ENCODE results near the gene PDE4D. TPM values are rescaled to one million over a fixed set of nuclear protein-coding genes. Genes with fewer than 3 reads are reported as not detected.

Gene PDE4D
- total and polyA plus RNA-seq, 3 experiments from 2014 or later = 5.6 to 18.3 (median 17.7) TPM

DNA sequence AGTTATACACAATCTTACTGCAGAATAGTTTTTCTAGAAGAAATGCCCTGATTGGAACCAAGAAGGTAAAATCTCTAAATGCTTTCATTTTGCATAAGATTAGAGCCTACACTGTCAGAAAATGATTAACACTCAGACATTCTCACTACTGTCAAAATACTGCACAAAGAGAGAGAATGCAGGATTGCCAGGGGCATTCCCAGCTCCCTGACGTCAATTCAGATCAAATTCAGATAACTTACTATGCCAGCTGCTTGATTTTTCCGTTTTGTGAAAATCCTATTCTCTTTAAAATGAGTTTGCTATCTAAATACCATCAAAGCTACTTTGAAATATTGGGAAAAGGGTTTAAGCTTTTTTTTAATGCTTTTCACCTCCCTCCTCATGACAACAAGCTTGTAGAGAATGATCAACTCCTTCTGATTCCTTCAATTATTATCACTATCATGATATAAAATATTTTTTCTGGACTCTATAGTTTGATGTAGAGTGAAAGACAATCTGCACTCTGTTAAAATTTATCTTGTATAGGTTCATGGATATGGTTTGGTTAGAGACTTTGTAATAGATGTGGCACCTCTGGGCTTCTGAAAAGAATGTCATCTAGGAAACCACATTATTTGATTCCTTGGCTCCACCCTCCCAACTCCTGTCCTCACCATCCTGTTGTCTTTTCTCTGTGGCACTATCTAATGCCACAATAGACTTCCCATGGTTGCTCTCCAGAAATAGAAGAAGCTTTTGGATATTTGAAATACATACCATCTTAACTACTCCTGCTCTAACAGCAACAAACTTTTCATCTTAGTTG lies 407.7 kb downstream of the PDE4D start:
- Histone ChIP-seq H3K9me3 (ENCODE audit: low read length) (no peaks in the 10 kb centered on the region), H3K27me3 (ENCODE audit: insufficient read depth, low read length, poor library complexity, severe bottlenecking) (no peaks in the 10 kb centered on the region), H3K4me3 (ENCODE audit: low read length) (no peak overlapping the region), H3K4me1 (ENCODE audit: insufficient read depth, low read length) (no peaks in the 10 kb centered on the region), H3K36me3 (ENCODE audit: insufficient read depth, low read length) (no peaks in the 10 kb centered on the region), H3K27ac (ENCODE audit: low read depth, low read length) (no peak overlapping the region)
- Mint-ChIP-seq H3K36me3 (no peaks in the 10 kb centered on the region), H3K4me3 (no peak overlapping the region), H3K27me3 (peaks cover 0 to 2% of the 10 kb centered on the region in 2 donors), H3K4me1 (no peaks in the 10 kb centered on the region), H3K9me3 (no peaks in the 10 kb centered on the region), H3K27ac (no peak overlapping the region)
- DNase-seq = no peak
- ChIA-PET POLR2A (no interaction called here), CTCF (no interaction called here)

DNA sequence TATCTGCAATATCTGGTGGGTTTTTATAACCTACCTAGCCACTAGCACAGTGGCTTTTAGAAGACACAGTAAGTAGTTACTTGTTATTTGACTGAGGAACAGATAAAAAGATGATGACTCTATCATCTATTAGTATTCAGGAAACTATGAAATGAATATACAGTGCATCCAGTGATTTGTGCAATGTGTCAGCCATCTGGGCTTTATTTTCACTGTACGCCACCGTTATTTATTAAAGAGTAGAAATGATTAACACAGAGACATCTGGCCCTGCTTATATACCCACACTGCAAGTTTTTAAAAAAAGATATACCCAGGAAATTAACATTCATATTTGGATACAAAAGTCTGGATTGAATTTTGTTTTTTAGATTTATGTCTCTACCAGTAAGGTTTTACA lies 408.4 kb downstream of the PDE4D start:
- H3K27me3 Mint-ChIP-seq = peaks cover 0 to 2% of the 10 kb centered on the region in 2 donors
- no peak for DNase-seq
- no peaks in the 10 kb centered on the region for H3K27me3 ChIP-seq (ENCODE audit: insufficient read depth, low read length, poor library complexity, severe bottlenecking)
- no peak overlapping the region for H3K4me3 ChIP-seq (ENCODE audit: low read length)
- H3K4me1 Mint-ChIP-seq = no peaks in the 10 kb centered on the region
- no peaks in the 10 kb centered on the region for H3K4me1 ChIP-seq (ENCODE audit: insufficient read depth, low read length)
- no peak overlapping the region for H3K4me3 Mint-ChIP-seq
- POLR2A ChIA-PET = no interaction called here
- H3K36me3 Mint-ChIP-seq = no peaks in the 10 kb centered on the region
- H3K9me3 Mint-ChIP-seq = no peaks in the 10 kb centered on the region
- H3K9me3 ChIP-seq (ENCODE audit: low read length) = no peaks in the 10 kb centered on the region
- CTCF ChIA-PET = no interaction called here
- H3K36me3 ChIP-seq (ENCODE audit: insufficient read depth, low read length) = no peaks in the 10 kb centered on the region
- no peak overlapping the region for H3K27ac ChIP-seq (ENCODE audit: low read depth, low read length)
- no peak overlapping the region for H3K27ac Mint-ChIP-seq

DNA sequence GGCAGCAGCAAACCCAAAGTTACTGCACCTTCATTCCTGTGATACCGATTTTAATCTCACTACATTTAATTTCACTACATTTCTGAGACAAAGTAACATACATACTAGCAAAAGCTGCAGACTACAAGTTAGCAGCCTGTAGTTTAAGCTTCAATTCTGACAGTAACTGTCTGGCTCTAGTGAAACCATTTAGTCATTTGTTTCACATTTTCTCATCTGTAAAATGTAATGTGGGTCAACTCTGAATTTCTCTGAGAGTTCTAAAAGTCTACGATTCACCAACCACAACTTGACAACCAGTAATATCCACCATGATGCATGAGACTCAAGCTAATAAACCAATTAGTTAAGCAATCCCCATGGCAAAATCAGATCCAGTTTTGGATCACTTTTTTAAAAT lies 408.9 kb downstream of the PDE4D start:
- H3K27me3 ChIP-seq (ENCODE audit: insufficient read depth, low read length, poor library complexity, severe bottlenecking) = no peaks in the 10 kb centered on the region
- Mint-ChIP-seq H3K27ac (no peak overlapping the region), H3K4me3 (no peak overlapping the region), H3K9me3 (no peaks in the 10 kb centered on the region), H3K36me3 (no peaks in the 10 kb centered on the region), H3K4me1 (no peaks in the 10 kb centered on the region), H3K27me3 (peaks cover 0 to 2% of the 10 kb centered on the region in 2 donors)
- H3K4me1 ChIP-seq (ENCODE audit: insufficient read depth, low read length) = no peaks in the 10 kb centered on the region
- POLR2A ChIA-PET = no interaction called here
- no peaks in the 10 kb centered on the region for H3K9me3 ChIP-seq (ENCODE audit: low read length)
- no peak overlapping the region for H3K4me3 ChIP-seq (ENCODE audit: low read length)
- no peaks in the 10 kb centered on the region for H3K36me3 ChIP-seq (ENCODE audit: insufficient read depth, low read length)
- H3K27ac ChIP-seq (ENCODE audit: low read depth, low read length) = no peak overlapping the region
- no peak for DNase-seq
- CTCF ChIA-PET = no interaction called here

DNA sequence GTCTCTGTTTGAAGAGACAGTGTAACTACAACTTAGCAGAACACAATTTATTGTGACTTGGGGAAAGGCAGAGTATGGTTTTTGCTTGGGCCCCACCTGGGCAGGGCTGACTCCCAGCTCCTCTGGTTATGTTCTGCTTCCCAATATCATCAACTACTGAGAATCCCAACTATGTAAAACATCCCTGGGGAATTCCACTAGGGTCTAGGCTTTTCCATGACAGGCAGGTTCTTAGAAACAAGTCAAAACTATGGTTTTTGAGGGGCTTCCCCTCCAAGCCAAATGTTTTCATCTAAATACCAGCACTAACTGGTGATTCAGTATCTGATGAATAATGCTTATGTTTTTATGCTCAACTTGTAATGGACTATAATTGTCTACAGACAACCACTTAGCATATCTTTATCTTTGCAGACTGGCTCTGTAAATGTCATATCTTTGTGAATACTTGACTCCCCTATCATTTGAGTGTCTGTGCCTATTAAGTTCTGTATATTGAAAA lies 409.5 kb downstream of the PDE4D start:
- H3K27ac Mint-ChIP-seq = no peak overlapping the region
- ChIA-PET POLR2A (no interaction called here), CTCF (no interaction called here)
- no peaks in the 10 kb centered on the region for H3K36me3 ChIP-seq (ENCODE audit: insufficient read depth, low read length)
- H3K4me1 Mint-ChIP-seq = no peaks in the 10 kb centered on the region
- no peaks in the 10 kb centered on the region for H3K4me1 ChIP-seq (ENCODE audit: insufficient read depth, low read length)
- no peaks in the 10 kb centered on the region for H3K36me3 Mint-ChIP-seq
- H3K27me3 Mint-ChIP-seq = peaks cover 0 to 2% of the 10 kb centered on the region in 2 donors
- no peak overlapping the region for H3K27ac ChIP-seq (ENCODE audit: low read depth, low read length)
- no peaks in the 10 kb centered on the region for H3K9me3 Mint-ChIP-seq
- DNase-seq = no peak
- H3K27me3 ChIP-seq (ENCODE audit: insufficient read depth, low read length, poor library complexity, severe bottlenecking) = no peaks in the 10 kb centered on the region
- no peak overlapping the region for H3K4me3 Mint-ChIP-seq
- H3K4me3 ChIP-seq (ENCODE audit: low read length) = no peak overlapping the region
- H3K9me3 ChIP-seq (ENCODE audit: low read length) = no peaks in the 10 kb centered on the region

DNA sequence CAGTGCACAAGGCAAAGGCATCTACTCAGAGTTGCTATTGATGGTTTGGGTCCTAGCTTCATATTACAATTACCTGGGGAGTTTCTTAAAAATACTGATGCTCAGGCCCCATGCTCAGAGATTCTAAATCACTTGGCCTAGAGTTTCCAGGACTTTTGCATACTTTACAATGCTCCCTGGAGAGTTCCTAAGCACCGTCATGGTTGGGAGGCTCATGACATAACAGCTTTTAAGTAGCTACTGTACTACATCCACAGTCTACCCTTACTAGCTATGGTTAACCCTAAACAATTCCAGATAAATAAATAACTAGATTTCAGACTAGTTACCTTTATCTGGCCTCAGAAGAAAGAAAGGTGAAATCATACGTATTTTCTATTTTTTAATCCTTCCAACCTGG lies 414.4 kb downstream of the PDE4D start:
- no peaks in the 10 kb centered on the region for H3K27me3 ChIP-seq (ENCODE audit: insufficient read depth, low read length, poor library complexity, severe bottlenecking)
- DNase-seq = no peak
- H3K4me1 ChIP-seq (ENCODE audit: insufficient read depth, low read length) = no peaks in the 10 kb centered on the region
- no peaks in the 10 kb centered on the region for H3K9me3 ChIP-seq (ENCODE audit: low read length)
- Mint-ChIP-seq H3K36me3 (no peaks in the 10 kb centered on the region), H3K27me3 (no peaks in the 10 kb centered on the region), H3K9me3 (peaks cover 0 to 3% (median 0%) of the 10 kb centered on the region in 5 donors), H3K4me3 (no peak overlapping the region), H3K27ac (no peak overlapping the region), H3K4me1 (no peaks in the 10 kb centered on the region)
- CTCF ChIA-PET = no interaction called here
- POLR2A ChIA-PET = no interaction called here
- H3K36me3 ChIP-seq (ENCODE audit: insufficient read depth, low read length) = no peaks in the 10 kb centered on the region
- H3K4me3 ChIP-seq (ENCODE audit: low read length) = no peak overlapping the region
- H3K27ac ChIP-seq (ENCODE audit: low read depth, low read length) = no peak overlapping the region

DNA sequence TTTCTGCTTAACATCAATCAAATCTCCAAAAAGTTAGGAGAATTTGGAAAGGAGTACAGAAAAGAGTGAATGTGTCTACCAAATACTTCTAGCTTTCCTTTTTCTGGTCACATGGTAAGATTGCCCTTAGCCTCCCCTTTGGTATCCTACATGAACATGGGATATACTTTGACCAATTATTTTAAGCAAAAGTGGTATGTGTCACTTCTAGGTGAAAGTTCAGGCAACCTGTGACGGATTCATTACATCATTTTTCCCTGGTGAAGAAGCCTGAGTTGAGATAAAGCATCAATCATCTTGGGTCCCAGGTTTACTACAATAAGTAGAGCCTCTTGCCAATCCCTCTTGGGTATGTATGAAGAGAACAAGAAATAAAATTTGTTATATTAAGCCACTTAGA lies 419.2 kb downstream of the PDE4D start:
- POLR2A ChIA-PET = no interaction called here
- Mint-ChIP-seq H3K27ac (no peak overlapping the region), H3K4me3 (no peak overlapping the region), H3K9me3 (peaks cover 0 to 3% (median 0%) of the 10 kb centered on the region in 5 donors), H3K27me3 (no peaks in the 10 kb centered on the region), H3K36me3 (no peaks in the 10 kb centered on the region), H3K4me1 (no peaks in the 10 kb centered on the region)
- no peak for DNase-seq
- no peaks in the 10 kb centered on the region for H3K36me3 ChIP-seq (ENCODE audit: insufficient read depth, low read length)
- H3K27ac ChIP-seq (ENCODE audit: low read depth, low read length) = no peak overlapping the region
- H3K4me1 ChIP-seq (ENCODE audit: insufficient read depth, low read length) = no peaks in the 10 kb centered on the region
- H3K9me3 ChIP-seq (ENCODE audit: low read length) = no peaks in the 10 kb centered on the region
- H3K4me3 ChIP-seq (ENCODE audit: low read length) = no peak overlapping the region
- H3K27me3 ChIP-seq (ENCODE audit: insufficient read depth, low read length, poor library complexity, severe bottlenecking) = no peaks in the 10 kb centered on the region
- CTCF ChIA-PET = no interaction called here

DNA sequence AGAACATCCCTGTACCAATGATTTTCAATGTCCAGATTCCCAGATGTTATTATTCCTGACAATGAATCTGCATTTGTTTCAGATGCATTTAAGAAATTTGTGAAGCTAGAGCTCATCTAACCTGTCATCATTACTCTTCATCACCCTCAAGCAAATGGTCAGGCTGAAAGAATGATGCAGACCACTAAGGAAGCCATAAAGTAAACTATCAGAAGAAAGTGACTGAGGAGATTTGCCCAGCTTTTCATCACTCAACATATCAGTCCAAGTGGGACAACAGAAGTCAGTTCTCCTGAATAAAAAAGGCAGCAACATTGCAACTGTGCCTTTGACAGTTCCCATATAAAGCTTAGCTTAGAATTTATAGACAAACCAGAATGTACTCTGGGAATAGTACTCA lies 419.9 kb downstream of the PDE4D start:
- H3K36me3 ChIP-seq (ENCODE audit: insufficient read depth, low read length) = no peaks in the 10 kb centered on the region
- POLR2A ChIA-PET = no interaction called here
- no peaks in the 10 kb centered on the region for H3K9me3 ChIP-seq (ENCODE audit: low read length)
- no peak overlapping the region for H3K27ac ChIP-seq (ENCODE audit: low read depth, low read length)
- DNase-seq = no peak
- H3K4me3 ChIP-seq (ENCODE audit: low read length) = no peak overlapping the region
- no peaks in the 10 kb centered on the region for H3K36me3 Mint-ChIP-seq
- H3K27ac Mint-ChIP-seq = no peak overlapping the region
- CTCF ChIA-PET = no interaction called here
- peaks cover 0 to 3% (median 0%) of the 10 kb centered on the region in 5 donors for H3K9me3 Mint-ChIP-seq
- H3K4me3 Mint-ChIP-seq = no peak overlapping the region
- no peaks in the 10 kb centered on the region for H3K4me1 Mint-ChIP-seq
- H3K27me3 Mint-ChIP-seq = no peaks in the 10 kb centered on the region
- H3K27me3 ChIP-seq (ENCODE audit: insufficient read depth, low read length, poor library complexity, severe bottlenecking) = no peaks in the 10 kb centered on the region
- H3K4me1 ChIP-seq (ENCODE audit: insufficient read depth, low read length) = no peaks in the 10 kb centered on the region

DNA sequence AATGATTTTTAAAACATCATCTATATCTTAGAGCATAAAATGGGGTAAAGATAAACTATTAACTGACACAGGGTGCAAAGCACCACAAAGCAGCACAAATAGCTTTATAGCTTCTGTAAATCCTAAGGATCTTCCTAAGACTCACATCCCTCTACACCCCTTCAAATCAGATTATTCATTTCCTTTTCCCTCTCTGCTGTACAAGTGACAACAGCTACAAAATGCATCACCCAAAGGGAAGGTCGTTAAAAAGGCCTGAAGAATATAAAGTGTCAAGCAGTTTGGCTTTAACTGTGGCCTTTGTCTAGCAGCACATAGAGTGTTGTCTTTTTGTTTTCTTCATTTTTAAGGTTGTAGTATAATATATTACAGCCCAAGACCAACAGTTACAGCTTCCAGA lies 422.1 kb downstream of the PDE4D start:
- Histone ChIP-seq H3K27ac (ENCODE audit: low read depth, low read length) (no peak overlapping the region), H3K4me3 (ENCODE audit: low read length) (no peak overlapping the region), H3K36me3 (ENCODE audit: insufficient read depth, low read length) (no peaks in the 10 kb centered on the region), H3K4me1 (ENCODE audit: insufficient read depth, low read length) (no peaks in the 10 kb centered on the region), H3K9me3 (ENCODE audit: low read length) (no peaks in the 10 kb centered on the region), H3K27me3 (ENCODE audit: insufficient read depth, low read length, poor library complexity, severe bottlenecking) (no peaks in the 10 kb centered on the region)
- H3K27me3 Mint-ChIP-seq = no peaks in the 10 kb centered on the region
- ChIA-PET CTCF (no interaction called here), POLR2A (no interaction called here)
- no peaks in the 10 kb centered on the region for H3K4me1 Mint-ChIP-seq
- H3K9me3 Mint-ChIP-seq = no peaks in the 10 kb centered on the region
- H3K27ac Mint-ChIP-seq = no peak overlapping the region
- no peak for DNase-seq
- H3K36me3 Mint-ChIP-seq = no peaks in the 10 kb centered on the region
- no peak overlapping the region for H3K4me3 Mint-ChIP-seq
